ENCODE measurements around the gene EYA2. TPM values are rescaled to one million over a fixed set of nuclear protein-coding genes. Genes with fewer than 3 reads are reported as not detected.

EYA2 gene
- total RNA-seq, 4 donors from 2014 or later: 0.60 to 4.0 (median 0.99) TPM

DNA sequence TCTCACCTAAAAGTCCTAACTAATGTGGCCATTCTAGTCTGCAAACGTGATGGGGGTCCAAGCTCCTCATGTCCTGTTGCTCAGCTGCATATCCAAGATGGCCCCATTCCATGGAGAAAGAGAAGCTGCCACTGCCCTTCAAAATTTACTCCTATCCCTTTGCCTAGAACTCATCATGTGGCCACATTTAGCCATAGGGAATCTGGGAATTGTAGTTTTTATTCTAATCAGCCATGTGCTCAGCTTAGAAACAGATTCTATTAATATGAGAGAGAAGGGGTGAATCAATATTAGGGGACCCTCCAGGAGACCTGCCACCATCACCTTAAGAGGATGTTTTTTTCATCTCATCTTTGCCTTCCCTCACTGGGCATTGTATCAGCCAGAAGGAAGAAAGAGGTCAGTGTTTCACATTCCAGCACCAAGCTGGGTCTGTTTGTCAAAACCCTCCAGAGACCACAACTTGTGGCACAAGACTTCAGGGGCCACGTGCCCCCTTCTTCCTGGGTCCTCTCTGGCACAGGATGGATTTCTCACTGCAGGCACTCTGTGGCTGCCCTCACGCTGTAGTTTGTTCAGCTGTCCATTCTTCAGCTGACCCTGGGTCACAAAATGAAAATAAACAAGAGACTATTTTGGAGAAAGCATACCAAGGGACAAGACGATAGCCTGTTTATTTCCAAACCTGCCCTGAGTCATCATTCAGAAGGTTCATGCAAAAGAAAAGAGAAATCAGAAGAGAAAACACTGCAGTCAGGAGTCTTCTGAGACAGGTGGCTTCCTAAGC lies 172.0 kb downstream of the EYA2 start:
- in situ Hi-C loops (cut with MboI; ENCODE audit: low sequenced_read_pairs in 4 of 4): no loop called here
- TF ChIP-seq POLR2A (IDR thresholded peaks at IDR 0.05): no peak
- TF ChIP-seq, protein P1, sequence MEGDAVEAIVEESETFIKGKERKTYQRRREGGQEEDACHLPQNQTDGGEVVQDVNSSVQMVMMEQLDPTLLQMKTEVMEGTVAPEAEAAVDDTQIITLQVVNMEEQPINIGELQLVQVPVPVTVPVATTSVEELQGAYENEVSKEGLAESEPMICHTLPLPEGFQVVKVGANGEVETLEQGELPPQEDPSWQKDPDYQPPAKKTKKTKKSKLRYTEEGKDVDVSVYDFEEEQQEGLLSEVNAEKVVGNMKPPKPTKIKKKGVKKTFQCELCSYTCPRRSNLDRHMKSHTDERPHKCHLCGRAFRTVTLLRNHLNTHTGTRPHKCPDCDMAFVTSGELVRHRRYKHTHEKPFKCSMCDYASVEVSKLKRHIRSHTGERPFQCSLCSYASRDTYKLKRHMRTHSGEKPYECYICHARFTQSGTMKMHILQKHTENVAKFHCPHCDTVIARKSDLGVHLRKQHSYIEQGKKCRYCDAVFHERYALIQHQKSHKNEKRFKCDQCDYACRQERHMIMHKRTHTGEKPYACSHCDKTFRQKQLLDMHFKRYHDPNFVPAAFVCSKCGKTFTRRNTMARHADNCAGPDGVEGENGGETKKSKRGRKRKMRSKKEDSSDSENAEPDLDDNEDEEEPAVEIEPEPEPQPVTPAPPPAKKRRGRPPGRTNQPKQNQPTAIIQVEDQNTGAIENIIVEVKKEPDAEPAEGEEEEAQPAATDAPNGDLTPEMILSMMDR (IDR thresholded peaks at IDR 0.05 in 4 of 5, conservative IDR thresholded peaks at IDR 0.05 in 1 of 5): no peak
- no peaks in the 10 kb centered on the region for H3K36me3 ChIP-seq
- peaks cover 0 to 13% (median 5%) of the 10 kb centered on the region in 3 donors for H3K9me3 ChIP-seq
- no peaks in the 10 kb centered on the region for H3K27me3 ChIP-seq
- intact Hi-C loops (cut with DNase I; ENCODE audit: low total_unique reads): no loop called here
- ATAC-seq: no peak
- DNase-seq: no peak
- H3K27ac ChIP-seq: no peak overlapping the region
- H3K4me3 ChIP-seq: no peak overlapping the region
- H3K4me1 ChIP-seq: no peaks in the 10 kb centered on the region

DNA sequence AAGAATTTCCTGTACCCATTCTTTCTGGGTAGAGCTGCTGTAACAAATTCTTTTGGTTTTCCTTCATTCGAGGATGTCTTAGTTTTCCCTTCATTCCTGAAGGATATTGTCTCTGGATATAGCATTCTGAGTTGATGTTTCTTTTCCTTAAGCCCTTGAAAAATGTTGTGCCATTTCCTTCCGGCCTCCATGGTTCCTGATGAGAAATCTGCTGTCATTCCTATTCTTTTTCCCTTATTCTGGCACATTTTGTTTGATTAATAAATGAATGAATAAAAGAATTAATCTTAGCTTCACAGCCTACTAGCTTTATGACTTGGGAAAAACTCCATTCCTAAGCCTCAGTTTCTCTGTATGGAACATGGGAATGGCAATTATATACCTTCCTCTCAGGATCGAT lies 173.1 kb downstream of the EYA2 start:
- Histone ChIP-seq H3K4me1 (no peaks in the 10 kb centered on the region), H3K27me3 (no peaks in the 10 kb centered on the region), H3K4me3 (no peak overlapping the region), H3K36me3 (no peaks in the 10 kb centered on the region), H3K27ac (no peak overlapping the region), H3K9me3 (peaks cover 0 to 13% (median 5%) of the 10 kb centered on the region in 3 donors)
- DNase-seq: no peak
- no peak for TF ChIP-seq POLR2A (IDR thresholded peaks at IDR 0.05)
- TF ChIP-seq, protein P1 (IDR thresholded peaks at IDR 0.05 in 4 of 5, conservative IDR thresholded peaks at IDR 0.05 in 1 of 5): no peak
- no peak for ATAC-seq
- intact Hi-C loops (cut with DNase I; ENCODE audit: low total_unique reads): no loop called here
- in situ Hi-C loops (cut with MboI; ENCODE audit: low sequenced_read_pairs in 4 of 4): no loop called here

DNA sequence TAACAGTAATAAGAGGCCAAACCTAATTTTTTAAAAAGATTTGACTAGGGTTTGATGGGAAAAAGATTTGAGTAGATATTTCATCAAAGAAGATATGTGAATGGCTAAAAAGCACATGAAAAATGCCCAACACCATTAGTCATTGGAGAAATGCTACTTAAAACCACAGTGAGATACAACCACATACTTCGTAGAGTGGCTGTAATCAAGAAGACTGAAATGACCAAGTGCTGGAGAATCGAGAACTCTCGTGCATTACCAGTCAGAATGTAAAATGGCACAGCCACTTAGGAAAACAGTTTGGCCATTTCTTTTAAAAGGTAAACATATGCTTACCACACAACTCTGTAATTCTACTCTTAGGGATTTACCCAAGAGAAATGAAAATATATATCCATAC lies 175.5 kb downstream of the EYA2 start:
- no peak overlapping the region for H3K27ac ChIP-seq
- no peaks in the 10 kb centered on the region for H3K27me3 ChIP-seq
- DNase-seq: no peak
- H3K4me3 ChIP-seq: no peak overlapping the region
- H3K9me3 ChIP-seq: peaks cover 0 to 13% (median 5%) of the 10 kb centered on the region in 3 donors
- intact Hi-C loops (cut with DNase I; ENCODE audit: low total_unique reads) (no loop called here), in situ Hi-C loops (cut with MboI; ENCODE audit: low sequenced_read_pairs in 4 of 4) (no loop called here)
- no peak for ATAC-seq
- no peaks in the 10 kb centered on the region for H3K36me3 ChIP-seq
- no peaks in the 10 kb centered on the region for H3K4me1 ChIP-seq
- TF ChIP-seq, protein P1 (IDR thresholded peaks at IDR 0.05 in 4 of 5, conservative IDR thresholded peaks at IDR 0.05 in 1 of 5): no peak
- TF ChIP-seq POLR2A (IDR thresholded peaks at IDR 0.05): no peak

DNA sequence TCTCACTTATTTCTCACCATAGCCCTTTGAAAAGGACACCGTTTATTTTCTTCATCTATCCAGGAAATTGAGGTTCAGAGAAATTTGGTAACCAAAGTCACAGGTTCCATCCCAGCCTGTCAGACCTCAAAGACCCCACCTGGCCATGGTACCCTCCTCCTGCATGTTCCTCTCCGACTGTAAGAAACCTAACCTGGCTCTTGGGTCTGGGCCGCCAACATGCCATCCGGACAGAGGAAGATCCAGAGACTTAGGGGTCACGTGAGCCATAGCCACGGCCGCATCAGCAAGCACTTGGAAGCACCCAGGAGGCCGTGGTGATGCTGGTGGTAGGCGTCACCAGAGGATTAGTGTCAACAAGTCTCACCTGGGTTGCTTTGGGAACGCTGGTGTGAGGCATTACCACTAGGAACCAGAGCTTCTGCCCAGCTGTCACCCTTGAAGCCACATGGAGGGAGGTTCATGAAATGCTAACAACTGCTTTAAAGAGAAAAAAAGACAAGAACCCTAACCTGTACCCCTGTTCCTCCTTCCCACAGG lies 177.1 kb downstream of the EYA2 start:
- Histone ChIP-seq H3K4me3 (no peak overlapping the region), H3K36me3 (no peaks in the 10 kb centered on the region), H3K4me1 (no peaks in the 10 kb centered on the region), H3K9me3 (peaks cover 0 to 13% (median 5%) of the 10 kb centered on the region in 3 donors), H3K27me3 (no peaks in the 10 kb centered on the region), H3K27ac (no peak overlapping the region)
- in situ Hi-C loops (cut with MboI; ENCODE audit: low sequenced_read_pairs in 4 of 4) (no loop called here), intact Hi-C loops (cut with DNase I; ENCODE audit: low total_unique reads) (no loop called here)
- ATAC-seq: no peak
- DNase-seq: no peak
- TF ChIP-seq, protein P1 (IDR thresholded peaks at IDR 0.05 in 4 of 5, conservative IDR thresholded peaks at IDR 0.05 in 1 of 5): no peak
- TF ChIP-seq POLR2A (IDR thresholded peaks at IDR 0.05): no peak
